H1 (cell line): Measurements from ENCODE around the gene SMPDL3B. TPM values are rescaled to one million over a fixed set of nuclear protein-coding genes. Genes with fewer than 3 reads are reported as not detected.

Experiments used
- BCL11A ChIP-seq, 2 experiments: IDR thresholded peaks; one replicate each; pipeline ENCODE4 v1.6.1; 2011; ENCODE audit warnings: low read depth in 2 of 2, low read length in 2 of 2, mild to moderate bottlenecking in 2 of 2
- CREB1 ChIP-seq: IDR thresholded peaks from 2 replicates; pipeline ENCODE4 v1.6.1; 2012; ENCODE audit warnings: inconsistent platforms
- CTBP2 ChIP-seq: IDR thresholded peaks from 2 replicates; pipeline ENCODE4 v1.7.0; 2011; ENCODE audit warnings: borderline replicate concordance, mild to moderate bottlenecking, moderate library complexity, mixed read lengths, low read length; ENCODE audit not compliant: insufficient read depth, insufficient read length
- EGR1 ChIP-seq: IDR thresholded peaks from 2 replicates; pipeline ENCODE4 v1.6.1; 2011; ENCODE audit warnings: low read depth, low read length, borderline replicate concordance
- EP300 ChIP-seq, 2 experiments: IDR thresholded peaks; 1 replicate in 1 of 2; 2 replicates in 1 of 2; pipeline ENCODE4 v1.6.1; 2011 to 2012; ENCODE audit warnings: low read depth in 2 of 2, low read length in 2 of 2, mild to moderate bottlenecking in 2 of 2, borderline replicate concordance in 1 of 2, inconsistent platforms in 1 of 2, moderate library complexity in 1 of 2
- KDM1A ChIP-seq: fragments of 200-600, 300-600 bp; sonication (generic); IDR thresholded peaks from 2 replicates; pipeline ENCODE4 v1.7.1; 2016; ENCODE audit warnings: mild to moderate bottlenecking, low read length, borderline replicate concordance
- PHF8 ChIP-seq: fragments of 200-600 bp; sonication (generic); conservative IDR thresholded peaks from 2 replicates; pipeline ENCODE4 v1.7.1; 2012; ENCODE audit warnings: low read depth, mild to moderate bottlenecking, inconsistent platforms, low read length, moderate library complexity
- POLR2A ChIP-seq, 2 experiments: IDR thresholded peaks; 1 replicate in 1 of 2; 2 replicates in 1 of 2; pipeline ENCODE4 v1.6.1; 2011; ENCODE audit warnings: low read depth in 2 of 2, low read length in 2 of 2, mild to moderate bottlenecking in 2 of 2; ENCODE audit errors: control extremely low read depth in 1 of 2
- SIX5 ChIP-seq: IDR thresholded peaks from 2 replicates; pipeline ENCODE4 v1.6.1; 2011; ENCODE audit warnings: mild to moderate bottlenecking, low read depth, low read length
- SUZ12 ChIP-seq: fragments of 200-600 bp; sonication (generic); IDR thresholded peaks from 2 replicates; pipeline ENCODE4 v1.6.1; 2012; ENCODE audit warnings: mild to moderate bottlenecking, inconsistent platforms, low read length, moderate library complexity, mixed read lengths
- polyA plus RNA-seq, 7 experiments: library from polyadenylated mRNA; depleted of rRNA in 3 of 7; stranded (reverse) in 5 of 7; unstranded in 2 of 7; fragments of >200 nt in 5 of 7; fragments of 200-250 nt in 2 of 7; gene quantifications; 1 replicate in 5 of 7; 2 replicates in 1 of 7; 4 replicates in 1 of 7; pipeline versions ENCODE4 v1.2.1 to v1.2.3, GENCODE V29; 2011 to 2013; ENCODE audit warnings: missing spikeins in 2 of 7, mixed read lengths in 2 of 7
- total RNA-seq: library from RNA; stranded (reverse); fragmentation: NEBNext Ultra II Directional; extraction: Animal tissue kit (Norgen Biotek cat#: 25700); gene quantifications from 2 replicates; pipeline ENCODE4 v1.2.1, GENCODE V29; 2021
- TF ChIP-seq, protein P1 (sequence below): fragments of 300-600 bp; sonication (generic); IDR thresholded peaks from 2 replicates; pipeline ENCODE4 v1.7.1; 2012; ENCODE audit warnings: low read length, moderate library complexity, mild to moderate bottlenecking, inconsistent platforms; ENCODE audit not compliant: insufficient replicate concordance
- TF ChIP-seq, protein P2 (sequence below): IDR thresholded peaks from 2 replicates; pipeline ENCODE4 v1.6.1; 2012; ENCODE audit warnings: inconsistent platforms

Gene SMPDL3B
- total and polyA plus RNA-seq, 2 of the 8 experiments (the other 6 are each of a cell fraction or from before 2014, with no cell fraction given): 54.7 to 143 TPM

DNA sequence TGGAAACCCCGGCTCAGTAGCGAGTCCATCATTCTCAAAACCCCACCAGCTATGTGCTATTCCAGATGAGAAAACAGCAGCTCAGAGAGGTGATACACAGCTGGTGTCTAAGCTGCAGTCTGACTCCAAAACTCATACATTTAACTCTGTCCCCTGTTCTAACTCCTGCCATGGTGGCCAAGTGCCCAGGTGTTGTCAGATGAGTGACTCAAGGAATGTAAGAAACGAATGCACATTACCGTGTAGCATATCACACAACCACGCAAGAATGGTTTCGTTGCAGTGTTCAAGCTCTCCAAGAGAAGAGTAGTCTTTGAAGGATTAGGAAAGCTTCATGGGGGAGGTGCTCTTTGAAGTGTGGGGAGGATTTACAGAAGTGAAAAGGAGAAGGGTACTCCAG, 20.3 kb downstream of the SMPDL3B start (continued):
- TF ChIP-seq, protein P1, sequence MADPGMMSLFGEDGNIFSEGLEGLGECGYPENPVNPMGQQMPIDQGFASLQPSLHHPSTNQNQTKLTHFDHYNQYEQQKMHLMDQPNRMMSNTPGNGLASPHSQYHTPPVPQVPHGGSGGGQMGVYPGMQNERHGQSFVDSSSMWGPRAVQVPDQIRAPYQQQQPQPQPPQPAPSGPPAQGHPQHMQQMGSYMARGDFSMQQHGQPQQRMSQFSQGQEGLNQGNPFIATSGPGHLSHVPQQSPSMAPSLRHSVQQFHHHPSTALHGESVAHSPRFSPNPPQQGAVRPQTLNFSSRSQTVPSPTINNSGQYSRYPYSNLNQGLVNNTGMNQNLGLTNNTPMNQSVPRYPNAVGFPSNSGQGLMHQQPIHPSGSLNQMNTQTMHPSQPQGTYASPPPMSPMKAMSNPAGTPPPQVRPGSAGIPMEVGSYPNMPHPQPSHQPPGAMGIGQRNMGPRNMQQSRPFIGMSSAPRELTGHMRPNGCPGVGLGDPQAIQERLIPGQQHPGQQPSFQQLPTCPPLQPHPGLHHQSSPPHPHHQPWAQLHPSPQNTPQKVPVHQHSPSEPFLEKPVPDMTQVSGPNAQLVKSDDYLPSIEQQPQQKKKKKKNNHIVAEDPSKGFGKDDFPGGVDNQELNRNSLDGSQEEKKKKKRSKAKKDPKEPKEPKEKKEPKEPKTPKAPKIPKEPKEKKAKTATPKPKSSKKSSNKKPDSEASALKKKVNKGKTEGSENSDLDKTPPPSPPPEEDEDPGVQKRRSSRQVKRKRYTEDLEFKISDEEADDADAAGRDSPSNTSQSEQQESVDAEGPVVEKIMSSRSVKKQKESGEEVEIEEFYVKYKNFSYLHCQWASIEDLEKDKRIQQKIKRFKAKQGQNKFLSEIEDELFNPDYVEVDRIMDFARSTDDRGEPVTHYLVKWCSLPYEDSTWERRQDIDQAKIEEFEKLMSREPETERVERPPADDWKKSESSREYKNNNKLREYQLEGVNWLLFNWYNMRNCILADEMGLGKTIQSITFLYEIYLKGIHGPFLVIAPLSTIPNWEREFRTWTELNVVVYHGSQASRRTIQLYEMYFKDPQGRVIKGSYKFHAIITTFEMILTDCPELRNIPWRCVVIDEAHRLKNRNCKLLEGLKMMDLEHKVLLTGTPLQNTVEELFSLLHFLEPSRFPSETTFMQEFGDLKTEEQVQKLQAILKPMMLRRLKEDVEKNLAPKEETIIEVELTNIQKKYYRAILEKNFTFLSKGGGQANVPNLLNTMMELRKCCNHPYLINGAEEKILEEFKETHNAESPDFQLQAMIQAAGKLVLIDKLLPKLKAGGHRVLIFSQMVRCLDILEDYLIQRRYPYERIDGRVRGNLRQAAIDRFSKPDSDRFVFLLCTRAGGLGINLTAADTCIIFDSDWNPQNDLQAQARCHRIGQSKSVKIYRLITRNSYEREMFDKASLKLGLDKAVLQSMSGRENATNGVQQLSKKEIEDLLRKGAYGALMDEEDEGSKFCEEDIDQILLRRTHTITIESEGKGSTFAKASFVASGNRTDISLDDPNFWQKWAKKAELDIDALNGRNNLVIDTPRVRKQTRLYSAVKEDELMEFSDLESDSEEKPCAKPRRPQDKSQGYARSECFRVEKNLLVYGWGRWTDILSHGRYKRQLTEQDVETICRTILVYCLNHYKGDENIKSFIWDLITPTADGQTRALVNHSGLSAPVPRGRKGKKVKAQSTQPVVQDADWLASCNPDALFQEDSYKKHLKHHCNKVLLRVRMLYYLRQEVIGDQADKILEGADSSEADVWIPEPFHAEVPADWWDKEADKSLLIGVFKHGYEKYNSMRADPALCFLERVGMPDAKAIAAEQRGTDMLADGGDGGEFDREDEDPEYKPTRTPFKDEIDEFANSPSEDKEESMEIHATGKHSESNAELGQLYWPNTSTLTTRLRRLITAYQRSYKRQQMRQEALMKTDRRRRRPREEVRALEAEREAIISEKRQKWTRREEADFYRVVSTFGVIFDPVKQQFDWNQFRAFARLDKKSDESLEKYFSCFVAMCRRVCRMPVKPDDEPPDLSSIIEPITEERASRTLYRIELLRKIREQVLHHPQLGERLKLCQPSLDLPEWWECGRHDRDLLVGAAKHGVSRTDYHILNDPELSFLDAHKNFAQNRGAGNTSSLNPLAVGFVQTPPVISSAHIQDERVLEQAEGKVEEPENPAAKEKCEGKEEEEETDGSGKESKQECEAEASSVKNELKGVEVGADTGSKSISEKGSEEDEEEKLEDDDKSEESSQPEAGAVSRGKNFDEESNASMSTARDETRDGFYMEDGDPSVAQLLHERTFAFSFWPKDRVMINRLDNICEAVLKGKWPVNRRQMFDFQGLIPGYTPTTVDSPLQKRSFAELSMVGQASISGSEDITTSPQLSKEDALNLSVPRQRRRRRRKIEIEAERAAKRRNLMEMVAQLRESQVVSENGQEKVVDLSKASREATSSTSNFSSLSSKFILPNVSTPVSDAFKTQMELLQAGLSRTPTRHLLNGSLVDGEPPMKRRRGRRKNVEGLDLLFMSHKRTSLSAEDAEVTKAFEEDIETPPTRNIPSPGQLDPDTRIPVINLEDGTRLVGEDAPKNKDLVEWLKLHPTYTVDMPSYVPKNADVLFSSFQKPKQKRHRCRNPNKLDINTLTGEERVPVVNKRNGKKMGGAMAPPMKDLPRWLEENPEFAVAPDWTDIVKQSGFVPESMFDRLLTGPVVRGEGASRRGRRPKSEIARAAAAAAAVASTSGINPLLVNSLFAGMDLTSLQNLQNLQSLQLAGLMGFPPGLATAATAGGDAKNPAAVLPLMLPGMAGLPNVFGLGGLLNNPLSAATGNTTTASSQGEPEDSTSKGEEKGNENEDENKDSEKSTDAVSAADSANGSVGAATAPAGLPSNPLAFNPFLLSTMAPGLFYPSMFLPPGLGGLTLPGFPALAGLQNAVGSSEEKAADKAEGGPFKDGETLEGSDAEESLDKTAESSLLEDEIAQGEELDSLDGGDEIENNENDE: no peak
- TF ChIP-seq PHF8 (no peak), KDM1A (no peak), EGR1 (no peak), SUZ12 (no peak), CTBP2 (no peak), POLR2A (IDR thresholded peaks at IDR 0.05; ENCODE audit: control extremely low read depth in 1 of 2, low read depth in 2 of 2, low read length in 2 of 2) (no peak), SIX5 (no peak), BCL11A (IDR thresholded peaks at IDR 0.05; ENCODE audit: low read depth in 2 of 2, low read length in 2 of 2) (no peak), CREB1 (no peak), EP300 (IDR thresholded peaks at IDR 0.05; ENCODE audit: borderline replicate concordance in 1 of 2, low read depth in 2 of 2, low read length in 2 of 2) (no peak)
- TF ChIP-seq, protein P2, sequence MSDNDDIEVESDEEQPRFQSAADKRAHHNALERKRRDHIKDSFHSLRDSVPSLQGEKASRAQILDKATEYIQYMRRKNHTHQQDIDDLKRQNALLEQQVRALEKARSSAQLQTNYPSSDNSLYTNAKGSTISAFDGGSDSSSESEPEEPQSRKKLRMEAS: no peak
